ENCODE data around the gene MSI2. TPM values are rescaled to one million over a fixed set of nuclear protein-coding genes. Genes with fewer than 3 reads are reported as not detected.
A peak's percentile ranks its signal among the peaks of the same experiment; 100 is the strongest.

Gene MSI2
- polyA plus RNA-seq, 1 of the 3 experiments (the other 2 are of a cell fraction) = 24.1 TPM

DNA sequence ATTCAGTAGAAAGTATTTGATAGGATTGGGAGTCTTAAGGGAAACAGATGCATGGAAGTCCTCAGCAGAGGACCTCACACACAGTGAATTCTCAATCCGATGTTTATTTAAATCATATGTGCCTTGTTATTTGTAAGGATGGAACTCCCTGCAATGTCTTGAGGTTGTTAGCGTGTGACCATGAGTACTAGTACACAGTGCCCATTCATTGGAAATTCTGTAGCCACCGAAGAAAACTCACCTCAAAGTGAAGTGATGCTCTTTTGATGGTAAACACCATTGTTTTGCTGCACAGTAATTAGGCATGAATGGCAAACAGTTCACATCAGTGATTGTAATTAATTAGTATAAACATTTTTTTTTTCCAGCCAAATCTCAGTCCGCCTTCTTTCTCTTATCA lies 173.6 kb downstream of the MSI2 start (continued):
- no peak for TF ChIP-seq GABPA (IDR thresholded peaks at IDR 0.05; ENCODE audit: low read depth)
- TF ChIP-seq NRF1 (IDR thresholded peaks at IDR 0.05; ENCODE audit: low read depth, low read length) = no peak
- no peak for TF ChIP-seq RCOR1 (IDR thresholded peaks at IDR 0.05; ENCODE audit: low read length)
- no peak for TF ChIP-seq FOXM1 (IDR thresholded peaks at IDR 0.05; ENCODE audit: low read depth)
- no peak for TF ChIP-seq EP300 (IDR thresholded peaks at IDR 0.05; ENCODE audit: borderline replicate concordance in 1 of 2, low read depth in 1 of 2, low read length in 1 of 2)
- no peak for TF ChIP-seq POLR2AphosphoS5 (IDR thresholded peaks at IDR 0.05; ENCODE audit: low read depth, low read length)

DNA sequence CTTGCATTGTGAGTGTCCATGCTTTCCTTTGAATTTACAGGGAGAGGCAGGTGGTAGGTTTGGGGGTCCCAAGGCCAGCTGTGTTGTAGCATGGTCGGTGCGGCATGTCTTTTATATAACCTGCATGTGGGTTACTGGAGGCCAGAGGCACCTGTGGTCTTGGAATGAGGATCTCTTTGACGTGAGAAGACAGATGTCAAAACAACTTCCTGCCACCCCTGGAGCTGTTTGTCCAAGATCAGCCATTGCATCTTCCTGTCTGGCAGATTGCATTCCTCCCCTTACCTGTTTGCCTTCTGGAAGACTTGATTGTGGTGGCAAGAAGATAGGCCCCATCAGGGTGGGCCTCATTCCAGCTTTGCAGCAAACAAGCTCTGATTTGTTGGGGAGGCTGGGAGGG lies 175.1 kb downstream of the MSI2 start:
- TF ChIP-seq JUND (IDR thresholded peaks at IDR 0.05) = no peak
- TF ChIP-seq MEF2A (IDR thresholded peaks at IDR 0.05; ENCODE audit: borderline replicate concordance, low read depth) = no peak
- 91% methylated on average over 3 of the region's 3 CpGs for WGBS (ENCODE audit: low lambda C conversion rate)
- H3K9me2 ChIP-seq = no peaks in the 10 kb centered on the region
- no peaks in the 10 kb centered on the region for H3F3A ChIP-seq (replicated peaks; ENCODE audit: insufficient read depth)
- ChIA-PET CTCF (interaction anchor here (1.1 to 2.4 kb wide), 7 partner anchors 10 to 316 kb away, joined by 3 to 8 read pairs (median 3); no protein-coding TSS in a partner anchor), POLR2A (interaction anchor here (1.0 to 1.7 kb wide), 2 partner anchors 11 to 110 kb away, joined by 3 to 5 read pairs; no protein-coding TSS in a partner anchor)
- H3K27ac ChIP-seq (ENCODE audit: low read depth in 2 of 2, low read length in 1 of 2) = peak overlapping the region in 1 of 2 experiments; percentile 76; a peak in 2 of 4 replicates
- DNase-seq = no peak
- H3K9me3 ChIP-seq = no peaks in the 10 kb centered on the region
- H2AFZ ChIP-seq (ENCODE audit: low read depth) = no peak overlapping the region
- H3K4me2 ChIP-seq = no peak overlapping the region
- H3K27me3 ChIP-seq (ENCODE audit: insufficient read depth) = no peaks in the 10 kb centered on the region
- peaks cover 6% of the 10 kb centered on the region; the same call in 1 of the 2 replicates for H3K79me2 ChIP-seq (ENCODE audit: insufficient read depth)
- no peak overlapping the region for H3K4me3 ChIP-seq (ENCODE audit: low read depth in 2 of 2, low read length in 1 of 2)
- H3K36me3 ChIP-seq (replicated peaks in 1 of 2; ENCODE audit: control insufficient read depth in 1 of 2, insufficient read depth in 2 of 2, low read length in 1 of 2) = no peaks in the 10 kb centered on the region
- no peak overlapping the region for H3K9ac ChIP-seq
- peaks cover 3 to 59% of the 10 kb centered on the region in 2 experiments; a peak in 3 of 4 replicates for H3K4me1 ChIP-seq (ENCODE audit: control insufficient read depth in 1 of 2, insufficient read depth in 2 of 2, low read depth in 1 of 2, low read length in 1 of 2)
- no peaks in the 10 kb centered on the region for H4K20me1 ChIP-seq (ENCODE audit: insufficient read depth)

DNA sequence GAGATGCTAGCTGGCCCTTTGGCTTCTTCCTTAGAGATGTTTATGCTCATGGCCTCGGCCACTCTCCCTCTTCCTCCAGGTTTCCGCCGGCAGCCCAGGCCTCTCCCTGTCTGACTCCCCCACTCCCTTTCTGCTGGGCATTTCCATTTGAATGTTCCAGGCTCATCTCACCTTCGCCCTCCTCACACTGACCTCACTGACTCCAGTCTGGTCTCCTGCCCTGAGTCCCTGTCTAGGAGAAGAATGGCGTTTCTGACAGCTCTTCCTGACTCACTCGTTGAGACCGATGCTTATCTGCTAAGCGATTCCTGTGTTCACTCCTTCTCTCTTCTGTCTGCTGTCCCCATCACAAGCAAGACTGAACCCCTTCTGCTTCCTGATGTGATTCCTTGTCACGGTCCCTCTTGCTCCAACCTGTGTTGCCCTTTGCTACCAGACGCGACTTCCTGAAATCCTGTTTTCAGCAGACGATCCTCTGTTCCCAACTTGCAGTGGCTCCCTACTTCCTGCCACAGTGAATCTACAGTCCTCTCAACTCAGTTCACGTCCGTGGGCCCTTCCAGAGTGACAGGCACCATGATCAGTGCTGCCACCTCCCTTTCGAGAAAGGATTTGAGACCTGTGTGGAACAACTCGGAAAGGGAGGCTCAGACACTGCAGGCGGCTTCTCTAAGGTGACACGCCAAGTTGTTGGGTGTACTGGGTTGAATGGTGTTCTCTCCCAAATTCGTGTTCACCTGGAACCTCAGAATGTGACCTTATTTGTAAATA lies 176.4 kb downstream of the MSI2 start:
- H3F3A ChIP-seq (replicated peaks; ENCODE audit: insufficient read depth) = no peaks in the 10 kb centered on the region
- ChIA-PET CTCF (interaction anchor here (0.8 to 2.4 kb wide), 8 partner anchors 9 to 190 kb away, joined by 3 to 8 read pairs (median 3); no protein-coding TSS in a partner anchor), POLR2A (interaction anchor here (1.0 to 1.7 kb wide), 2 partner anchors 12 to 109 kb away, joined by 3 to 5 read pairs; no protein-coding TSS in a partner anchor)
- no peak for DNase-seq
- H3K4me2 ChIP-seq = no peak overlapping the region
- no peak overlapping the region for H3K4me3 ChIP-seq (ENCODE audit: low read depth in 2 of 2, low read length in 1 of 2)
- H4K20me1 ChIP-seq (ENCODE audit: insufficient read depth) = no peaks in the 10 kb centered on the region
- no peak overlapping the region for H3K9ac ChIP-seq
- no peaks in the 10 kb centered on the region for H3K27me3 ChIP-seq (ENCODE audit: insufficient read depth)
- 90% methylated on average over 19 of the region's 19 CpGs for WGBS (ENCODE audit: low lambda C conversion rate)
- H3K9me3 ChIP-seq = no peaks in the 10 kb centered on the region
- H3K36me3 ChIP-seq (replicated peaks in 1 of 2; ENCODE audit: control insufficient read depth in 1 of 2, insufficient read depth in 2 of 2, low read length in 1 of 2) = no peaks in the 10 kb centered on the region
- H2AFZ ChIP-seq (ENCODE audit: low read depth) = no peak overlapping the region
- peaks cover 0 to 64% of the 10 kb centered on the region in 2 experiments; a peak in 2 of 4 replicates for H3K4me1 ChIP-seq (ENCODE audit: control insufficient read depth in 1 of 2, insufficient read depth in 2 of 2, low read depth in 1 of 2, low read length in 1 of 2)
- no peaks in the 10 kb centered on the region for H3K79me2 ChIP-seq (ENCODE audit: insufficient read depth)
- H3K27ac ChIP-seq (ENCODE audit: low read depth in 2 of 2, low read length in 1 of 2) = peak overlapping the region in 1 of 2 experiments; percentile 76; a peak in 1 of 4 replicates
- no peaks in the 10 kb centered on the region for H3K9me2 ChIP-seq
- TF ChIP-seq, protein P1, sequence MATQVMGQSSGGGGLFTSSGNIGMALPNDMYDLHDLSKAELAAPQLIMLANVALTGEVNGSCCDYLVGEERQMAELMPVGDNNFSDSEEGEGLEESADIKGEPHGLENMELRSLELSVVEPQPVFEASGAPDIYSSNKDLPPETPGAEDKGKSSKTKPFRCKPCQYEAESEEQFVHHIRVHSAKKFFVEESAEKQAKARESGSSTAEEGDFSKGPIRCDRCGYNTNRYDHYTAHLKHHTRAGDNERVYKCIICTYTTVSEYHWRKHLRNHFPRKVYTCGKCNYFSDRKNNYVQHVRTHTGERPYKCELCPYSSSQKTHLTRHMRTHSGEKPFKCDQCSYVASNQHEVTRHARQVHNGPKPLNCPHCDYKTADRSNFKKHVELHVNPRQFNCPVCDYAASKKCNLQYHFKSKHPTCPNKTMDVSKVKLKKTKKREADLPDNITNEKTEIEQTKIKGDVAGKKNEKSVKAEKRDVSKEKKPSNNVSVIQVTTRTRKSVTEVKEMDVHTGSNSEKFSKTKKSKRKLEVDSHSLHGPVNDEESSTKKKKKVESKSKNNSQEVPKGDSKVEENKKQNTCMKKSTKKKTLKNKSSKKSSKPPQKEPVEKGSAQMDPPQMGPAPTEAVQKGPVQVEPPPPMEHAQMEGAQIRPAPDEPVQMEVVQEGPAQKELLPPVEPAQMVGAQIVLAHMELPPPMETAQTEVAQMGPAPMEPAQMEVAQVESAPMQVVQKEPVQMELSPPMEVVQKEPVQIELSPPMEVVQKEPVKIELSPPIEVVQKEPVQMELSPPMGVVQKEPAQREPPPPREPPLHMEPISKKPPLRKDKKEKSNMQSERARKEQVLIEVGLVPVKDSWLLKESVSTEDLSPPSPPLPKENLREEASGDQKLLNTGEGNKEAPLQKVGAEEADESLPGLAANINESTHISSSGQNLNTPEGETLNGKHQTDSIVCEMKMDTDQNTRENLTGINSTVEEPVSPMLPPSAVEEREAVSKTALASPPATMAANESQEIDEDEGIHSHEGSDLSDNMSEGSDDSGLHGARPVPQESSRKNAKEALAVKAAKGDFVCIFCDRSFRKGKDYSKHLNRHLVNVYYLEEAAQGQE (IDR thresholded peaks at IDR 0.05; ENCODE audit: low read depth, low read length) = no peak
- TF ChIP-seq SMC3 (IDR thresholded peaks at IDR 0.05; ENCODE audit: low read depth, low read length) = no peak
- no peak for TF ChIP-seq RAD21 (IDR thresholded peaks at IDR 0.05; ENCODE audit: low read length)
- TF ChIP-seq, protein P2, sequence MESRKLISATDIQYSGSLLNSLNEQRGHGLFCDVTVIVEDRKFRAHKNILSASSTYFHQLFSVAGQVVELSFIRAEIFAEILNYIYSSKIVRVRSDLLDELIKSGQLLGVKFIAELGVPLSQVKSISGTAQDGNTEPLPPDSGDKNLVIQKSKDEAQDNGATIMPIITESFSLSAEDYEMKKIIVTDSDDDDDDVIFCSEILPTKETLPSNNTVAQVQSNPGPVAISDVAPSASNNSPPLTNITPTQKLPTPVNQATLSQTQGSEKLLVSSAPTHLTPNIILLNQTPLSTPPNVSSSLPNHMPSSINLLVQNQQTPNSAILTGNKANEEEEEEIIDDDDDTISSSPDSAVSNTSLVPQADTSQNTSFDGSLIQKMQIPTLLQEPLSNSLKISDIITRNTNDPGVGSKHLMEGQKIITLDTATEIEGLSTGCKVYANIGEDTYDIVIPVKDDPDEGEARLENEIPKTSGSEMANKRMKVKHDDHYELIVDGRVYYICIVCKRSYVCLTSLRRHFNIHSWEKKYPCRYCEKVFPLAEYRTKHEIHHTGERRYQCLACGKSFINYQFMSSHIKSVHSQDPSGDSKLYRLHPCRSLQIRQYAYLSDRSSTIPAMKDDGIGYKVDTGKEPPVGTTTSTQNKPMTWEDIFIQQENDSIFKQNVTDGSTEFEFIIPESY (IDR thresholded peaks at IDR 0.05; ENCODE audit: borderline replicate concordance, low read depth) = no peak
- no peak for TF ChIP-seq POLR2AphosphoS5 (IDR thresholded peaks at IDR 0.05; ENCODE audit: low read depth, low read length)
- TF ChIP-seq CHD2 (IDR thresholded peaks at IDR 0.05; ENCODE audit: low read length, partially characterized antibody) = no peak
- no peak for TF ChIP-seq RFX5 (IDR thresholded peaks at IDR 0.05; ENCODE audit: low read length)
- TF ChIP-seq EP300 (IDR thresholded peaks at IDR 0.05; ENCODE audit: borderline replicate concordance in 1 of 2, low read depth in 1 of 2, low read length in 1 of 2) = no peak
- TF ChIP-seq, protein P3, sequence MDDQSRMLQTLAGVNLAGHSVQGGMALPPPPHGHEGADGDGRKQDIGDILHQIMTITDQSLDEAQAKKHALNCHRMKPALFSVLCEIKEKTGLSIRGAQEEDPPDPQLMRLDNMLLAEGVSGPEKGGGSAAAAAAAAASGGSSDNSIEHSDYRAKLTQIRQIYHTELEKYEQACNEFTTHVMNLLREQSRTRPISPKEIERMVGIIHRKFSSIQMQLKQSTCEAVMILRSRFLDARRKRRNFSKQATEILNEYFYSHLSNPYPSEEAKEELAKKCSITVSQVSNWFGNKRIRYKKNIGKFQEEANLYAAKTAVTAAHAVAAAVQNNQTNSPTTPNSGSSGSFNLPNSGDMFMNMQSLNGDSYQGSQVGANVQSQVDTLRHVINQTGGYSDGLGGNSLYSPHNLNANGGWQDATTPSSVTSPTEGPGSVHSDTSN (IDR thresholded peaks at IDR 0.05) = no peak
- TF ChIP-seq JUND (IDR thresholded peaks at IDR 0.05) = no peak
- no peak for TF ChIP-seq FOSL2 (IDR thresholded peaks at IDR 0.05; ENCODE audit: borderline replicate concordance, low read depth)
- no peak for TF ChIP-seq YY1 (IDR thresholded peaks at IDR 0.05; ENCODE audit: low read depth)
- no peak for TF ChIP-seq RXRA (IDR thresholded peaks at IDR 0.05; ENCODE audit: borderline replicate concordance, low read depth)
- no peak for TF ChIP-seq NFIC (IDR thresholded peaks at IDR 0.05; ENCODE audit: borderline replicate concordance)
